Activated naive CD8-positive, alpha-beta T cell treated with anti-CD3 and anti-CD28 coated beads for 36 hours (primary cell): Measurements from ENCODE around the gene TERB1. TPM values are rescaled to one million over a fixed set of nuclear protein-coding genes. Genes with fewer than 3 reads are reported as not detected.
A peak's percentile ranks its signal among the peaks of the same experiment; 100 is the strongest.

Experiments
- DNase-seq: peaks from one replicate; pipeline ENCODE4 v3.0.0; 2021
- H3K27ac Mint-ChIP-seq: one replicate; pipeline ENCODE4 v1.8.0; 2022; ENCODE audit warnings: mild to moderate bottlenecking, moderate library complexity, mixed read lengths
- H3K27me3 Mint-ChIP-seq: one replicate; pipeline ENCODE4 v1.8.0; 2022; ENCODE audit warnings: mild to moderate bottlenecking, mixed read lengths
- H3K36me3 Mint-ChIP-seq: one replicate; pipeline ENCODE4 v1.8.0; 2021; ENCODE audit warnings: mild to moderate bottlenecking, mixed read lengths
- H3K4me1 Mint-ChIP-seq: one replicate; pipeline ENCODE4 v1.8.0; 2021; ENCODE audit warnings: mixed read lengths
- H3K4me3 Mint-ChIP-seq: one replicate; pipeline ENCODE4 v1.8.0; 2022; ENCODE audit warnings: mild to moderate bottlenecking, moderate library complexity, mixed read lengths
- H3K9me3 Mint-ChIP-seq: one replicate; pipeline ENCODE4 v1.8.0; 2022; ENCODE audit warnings: mixed read lengths
- total RNA-seq, 2 experiments: library from RNA; stranded (reverse); gene quantifications; one replicate each; pipeline ENCODE4 v1.2.3, GENCODE V29; 2021

TERB1 gene
- total RNA-seq, 2 experiments from 2014 or later = not detected

GRCh38 chr16:66746048-66746447 lies 55.3 kb downstream of the TERB1 start:
- peaks cover 34% of the 10 kb centered on the region for H3K4me1 Mint-ChIP-seq
- no peak overlapping the region for H3K4me3 Mint-ChIP-seq
- no peak for DNase-seq
- H3K9me3 Mint-ChIP-seq = no peaks in the 10 kb centered on the region
- H3K27me3 Mint-ChIP-seq = no peaks in the 10 kb centered on the region
- peaks cover 20% of the 10 kb centered on the region for H3K36me3 Mint-ChIP-seq
- peak overlapping the region; percentile 10 for H3K27ac Mint-ChIP-seq

GRCh38 chr16:66741950-66742808 lies 59.2 kb downstream of the TERB1 start:
- H3K4me1 Mint-ChIP-seq = peaks cover 20% of the 10 kb centered on the region
- no peaks in the 10 kb centered on the region for H3K27me3 Mint-ChIP-seq
- H3K9me3 Mint-ChIP-seq = no peaks in the 10 kb centered on the region
- peaks cover 9% of the 10 kb centered on the region for H3K36me3 Mint-ChIP-seq
- H3K4me3 Mint-ChIP-seq = no peak overlapping the region
- no peak for DNase-seq
- H3K27ac Mint-ChIP-seq = peak overlapping the region; percentile 69

GRCh38 chr16:66741169-66741900 lies 60.0 kb downstream of the TERB1 start:
- Mint-ChIP-seq H3K36me3 (peaks cover 9% of the 10 kb centered on the region), H3K4me1 (peaks cover 13% of the 10 kb centered on the region), H3K27ac (no peak overlapping the region), H3K4me3 (no peak overlapping the region), H3K9me3 (no peaks in the 10 kb centered on the region), H3K27me3 (no peaks in the 10 kb centered on the region)
- DNase-seq = no peak

- H3K36me3 Mint-ChIP-seq = peaks cover 10% of the 10 kb centered on the region
- H3K4me1 Mint-ChIP-seq = peaks cover 9% of the 10 kb centered on the region
- DNase-seq = no peak
- H3K27me3 Mint-ChIP-seq = no peaks in the 10 kb centered on the region
- no peaks in the 10 kb centered on the region for H3K9me3 Mint-ChIP-seq
- H3K27ac Mint-ChIP-seq = no peak overlapping the region
- no peak overlapping the region for H3K4me3 Mint-ChIP-seq
These were observed 60.9 kb downstream of the TERB1 start for GRCh38 chr16:66740533-66740932.

- no peaks in the 10 kb centered on the region for H3K27me3 Mint-ChIP-seq
These were observed 61.4 kb downstream of the TERB1 start for GRCh38 chr16:66740010-66740409.

DNA sequence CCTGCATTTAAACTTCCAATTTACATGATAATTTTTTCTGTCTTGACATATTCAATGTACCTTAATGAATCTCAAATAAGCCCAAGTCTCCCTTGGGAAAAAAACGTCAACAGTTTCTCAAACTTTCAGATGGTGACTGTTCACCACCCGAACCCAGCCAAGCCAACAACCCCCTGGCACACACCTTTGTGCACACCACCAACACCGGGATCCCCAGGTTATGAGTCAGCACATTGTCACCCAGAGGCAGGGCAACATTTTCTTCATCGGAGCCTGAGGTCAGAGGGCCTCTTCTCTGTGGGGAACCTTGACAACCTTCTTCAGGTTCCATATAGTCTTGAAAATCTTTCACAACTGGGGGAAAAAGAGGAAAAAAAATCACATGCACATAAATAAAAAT lies 65.5 kb downstream of the TERB1 start:
- no peak for DNase-seq
- H3K9me3 Mint-ChIP-seq = no peaks in the 10 kb centered on the region
- H3K4me3 Mint-ChIP-seq = no peak overlapping the region
- H3K4me1 Mint-ChIP-seq = peaks cover 9% of the 10 kb centered on the region
- no peak overlapping the region for H3K27ac Mint-ChIP-seq
- no peaks in the 10 kb centered on the region for H3K27me3 Mint-ChIP-seq
- H3K36me3 Mint-ChIP-seq = peaks cover 12% of the 10 kb centered on the region

More at GRCh38 chr16:66740010-66740409, 61.4 kb downstream of the TERB1 start:
- Mint-ChIP-seq H3K9me3 (no peaks in the 10 kb centered on the region), H3K27ac (no peak overlapping the region), H3K4me1 (peaks cover 9% of the 10 kb centered on the region), H3K4me3 (no peak overlapping the region), H3K36me3 (peaks cover 10% of the 10 kb centered on the region)
- DNase-seq = peak; percentile 6

DNA sequence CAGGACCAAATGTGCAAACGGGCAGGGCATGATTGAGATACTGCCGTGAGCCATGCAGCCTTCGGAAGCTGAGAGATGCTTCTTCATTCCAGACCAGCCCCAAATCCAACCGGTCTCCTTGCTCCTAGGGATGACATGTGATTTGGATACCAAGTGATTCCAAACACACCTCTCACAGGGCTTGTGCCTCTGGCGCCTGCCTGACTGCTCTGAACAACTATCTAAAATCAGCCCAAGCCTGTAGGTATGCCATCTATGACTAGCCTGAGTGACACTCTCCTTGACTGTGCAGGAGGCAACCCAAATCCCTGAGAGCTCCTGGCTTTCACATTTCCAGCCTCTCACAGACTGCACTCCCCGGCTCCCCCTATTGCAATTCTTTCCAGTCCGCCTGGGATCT lies 70.3 kb downstream of the TERB1 start:
- Mint-ChIP-seq H3K27me3 (no peaks in the 10 kb centered on the region), H3K4me3 (no peak overlapping the region), H3K27ac (no peak overlapping the region), H3K9me3 (no peaks in the 10 kb centered on the region), H3K36me3 (peaks cover 15% of the 10 kb centered on the region), H3K4me1 (no peaks in the 10 kb centered on the region)
- DNase-seq = no peak

DNA sequence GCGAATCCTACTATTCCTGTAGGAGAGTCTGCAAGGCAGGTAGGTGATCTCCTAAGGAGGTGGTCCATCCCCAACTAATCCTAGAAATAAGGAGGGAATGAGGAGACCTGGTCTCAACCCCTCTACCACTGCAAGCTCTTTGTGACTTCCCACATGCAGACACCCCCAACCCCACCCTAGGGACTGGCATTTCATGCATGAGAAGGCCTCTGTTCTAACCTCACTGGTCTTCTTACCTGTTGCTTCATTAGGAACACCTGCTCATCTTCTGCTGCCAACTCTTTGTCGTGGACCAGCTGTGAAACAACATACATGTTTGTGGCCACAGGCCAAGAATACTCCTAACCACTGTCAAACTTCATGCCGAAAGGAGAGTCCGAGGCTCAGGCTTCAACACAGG lies 72.6 kb downstream of the TERB1 start:
- no peaks in the 10 kb centered on the region for H3K9me3 Mint-ChIP-seq
- no peak for DNase-seq
- H3K4me1 Mint-ChIP-seq = no peaks in the 10 kb centered on the region
- H3K36me3 Mint-ChIP-seq = peaks cover 22% of the 10 kb centered on the region
- H3K27me3 Mint-ChIP-seq = no peaks in the 10 kb centered on the region
- H3K4me3 Mint-ChIP-seq = no peak overlapping the region
- no peak overlapping the region for H3K27ac Mint-ChIP-seq

DNA sequence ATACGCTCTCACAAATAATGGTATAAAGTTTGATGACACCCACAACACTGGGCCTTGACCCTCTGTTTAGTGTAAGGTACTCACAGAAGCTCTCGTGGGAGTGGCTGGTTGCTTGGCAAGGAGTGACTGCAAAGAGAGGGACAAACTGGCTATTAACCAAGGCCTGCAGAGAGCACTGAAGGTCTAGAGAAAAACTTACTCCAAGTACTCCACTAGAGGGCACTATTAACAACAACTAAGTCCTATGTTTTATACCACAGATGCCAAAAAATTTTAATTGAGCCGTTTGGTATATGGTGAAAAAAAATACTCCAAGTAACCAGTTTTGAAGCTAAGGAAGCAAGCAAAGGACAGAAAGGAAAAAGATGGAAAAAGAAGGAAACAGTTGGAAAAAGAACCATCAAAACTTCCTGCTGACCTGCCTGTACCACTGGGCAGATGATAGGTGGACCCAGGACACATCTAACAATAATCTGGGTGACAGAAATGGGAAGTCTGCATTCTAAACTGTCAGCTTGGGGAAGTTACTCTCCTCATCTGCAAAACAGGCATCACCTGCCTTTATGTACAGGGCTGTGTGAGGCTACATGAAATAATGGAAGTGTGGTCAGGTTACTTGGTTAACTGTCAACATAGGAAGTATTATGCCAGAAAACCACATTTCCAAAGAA lies 73.1 kb downstream of the TERB1 start:
- Mint-ChIP-seq H3K4me3 (no peak overlapping the region), H3K9me3 (no peaks in the 10 kb centered on the region), H3K27ac (no peak overlapping the region), H3K36me3 (peaks cover 19% of the 10 kb centered on the region), H3K4me1 (no peaks in the 10 kb centered on the region), H3K27me3 (no peaks in the 10 kb centered on the region)
- no peak for DNase-seq

- H3K9me3 Mint-ChIP-seq = no peaks in the 10 kb centered on the region
- H3K4me1 Mint-ChIP-seq = no peaks in the 10 kb centered on the region
- H3K27ac Mint-ChIP-seq = no peak overlapping the region
- H3K4me3 Mint-ChIP-seq = no peak overlapping the region
- H3K27me3 Mint-ChIP-seq = no peaks in the 10 kb centered on the region
- peaks cover 11% of the 10 kb centered on the region for H3K36me3 Mint-ChIP-seq
- DNase-seq = no peak
These were observed 80.6 kb downstream of the TERB1 start for GRCh38 chr16:66720766-66721165.

DNA sequence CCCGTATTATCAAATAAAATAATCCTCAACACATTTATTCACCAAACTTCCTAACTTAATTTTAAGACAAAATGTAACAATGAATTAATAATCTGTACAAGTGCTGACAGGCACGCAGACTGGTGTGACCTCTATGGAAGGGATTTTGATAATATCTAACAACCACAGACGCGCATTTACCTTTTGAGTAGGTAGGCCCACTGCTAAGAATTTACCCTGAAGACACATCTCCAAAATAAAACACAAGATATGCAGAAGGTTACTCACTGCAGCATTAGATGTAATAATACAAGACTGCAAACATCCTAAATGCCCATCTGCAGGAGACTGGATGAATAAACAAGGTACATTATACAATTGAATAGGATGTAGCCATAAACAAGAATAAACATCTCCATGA lies 82.1 kb downstream of the TERB1 start:
- Mint-ChIP-seq H3K4me3 (no peak overlapping the region), H3K27me3 (no peaks in the 10 kb centered on the region), H3K36me3 (peaks cover 4% of the 10 kb centered on the region), H3K4me1 (no peaks in the 10 kb centered on the region), H3K9me3 (no peaks in the 10 kb centered on the region), H3K27ac (no peak overlapping the region)
- no peak for DNase-seq

GRCh38 chr16:66717776-66718175 lies 83.6 kb downstream of the TERB1 start:
- Mint-ChIP-seq H3K27ac (no peak overlapping the region), H3K4me3 (no peak overlapping the region), H3K4me1 (no peaks in the 10 kb centered on the region), H3K27me3 (no peaks in the 10 kb centered on the region), H3K36me3 (no peaks in the 10 kb centered on the region), H3K9me3 (no peaks in the 10 kb centered on the region)
- DNase-seq = no peak

DNA sequence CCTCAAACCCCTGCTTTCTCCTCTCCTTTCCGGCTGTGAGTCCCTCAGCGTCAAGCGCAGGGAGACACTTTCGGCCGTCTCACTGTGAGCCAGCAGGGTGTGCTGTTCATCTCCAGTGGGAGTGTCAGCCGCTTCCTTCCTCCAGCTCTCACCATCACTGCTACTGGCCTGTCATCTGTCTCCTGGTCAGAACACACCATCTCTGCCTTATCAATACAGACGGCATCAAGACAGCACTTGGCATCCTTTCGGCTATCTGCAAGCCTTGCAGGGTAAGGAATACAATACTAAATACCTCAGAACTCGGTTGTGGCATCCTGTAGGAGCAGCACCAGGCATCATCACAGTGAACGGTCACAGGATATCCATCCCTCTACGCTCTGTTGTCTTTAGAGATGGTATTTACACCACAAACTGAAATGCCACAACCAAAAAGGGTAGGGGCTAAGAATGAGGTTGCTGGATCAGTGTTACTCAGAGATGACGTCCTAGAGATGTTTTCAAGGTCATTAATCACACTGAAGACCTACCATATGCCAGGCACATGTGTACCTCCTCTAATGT lies 84.2 kb downstream of the TERB1 start:
- no peaks in the 10 kb centered on the region for H3K9me3 Mint-ChIP-seq
- H3K36me3 Mint-ChIP-seq = no peaks in the 10 kb centered on the region
- peak; percentile 7 for DNase-seq
- peaks cover 3% of the 10 kb centered on the region for H3K27me3 Mint-ChIP-seq
- H3K27ac Mint-ChIP-seq = no peak overlapping the region
- no peak overlapping the region for H3K4me3 Mint-ChIP-seq
- H3K4me1 Mint-ChIP-seq = no peaks in the 10 kb centered on the region

DNA sequence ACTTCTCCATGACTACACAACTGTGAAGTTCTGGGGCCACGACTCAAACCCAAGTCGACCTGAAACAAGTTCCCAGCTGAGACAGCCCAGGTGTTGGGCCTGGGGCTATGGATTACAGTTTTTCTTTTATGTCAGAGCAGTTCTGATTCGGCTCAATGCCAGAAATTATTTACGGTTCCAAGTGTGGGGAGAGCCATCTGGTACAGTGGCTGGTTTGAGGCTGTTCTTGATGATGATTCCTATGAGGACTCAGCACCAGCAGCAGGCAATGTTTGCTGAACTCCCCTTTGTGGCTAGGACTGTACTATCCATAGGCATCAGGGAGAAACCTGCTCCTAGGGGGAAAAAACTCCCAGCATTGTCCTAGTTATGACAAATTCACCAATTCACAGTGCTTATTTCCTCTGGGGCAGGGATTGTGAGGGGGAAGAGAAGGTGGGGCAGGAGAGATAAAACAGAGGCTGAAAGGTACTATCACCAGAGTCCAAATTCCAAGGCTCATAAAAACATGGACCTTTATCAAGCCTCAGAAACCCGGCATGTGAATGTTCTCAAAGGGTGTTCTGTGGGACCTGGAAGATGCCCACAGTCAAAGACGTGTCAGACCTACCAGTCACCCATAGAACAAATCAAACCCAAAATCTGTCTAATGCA lies 86.6 kb downstream of the TERB1 start:
- Mint-ChIP-seq H3K4me3 (no peak overlapping the region), H3K36me3 (no peaks in the 10 kb centered on the region), H3K27ac (no peak overlapping the region), H3K9me3 (no peaks in the 10 kb centered on the region), H3K4me1 (no peaks in the 10 kb centered on the region), H3K27me3 (peaks cover 3% of the 10 kb centered on the region)
- no peak for DNase-seq
